SK-MEL-5 (cell line): Measurements from ENCODE around the gene UBAC2. TPM values are rescaled to one million over a fixed set of nuclear protein-coding genes. Genes with fewer than 3 reads are reported as not detected.

Experiments
- DNase-seq: peaks from one replicate; pipeline ENCODE4 v3.0.0-alpha.2; 2016; ENCODE audit warnings: low read depth, low spot score
- in situ Hi-C: cut with HindIII; loops from 2 replicates; pipeline ENCODE4 v1.10.0; 2016; ENCODE audit warnings: low sequenced_read_pairs, high pct_unique_total_duplicates, low pct_unique_long_range_greater_than_20kb
- total RNA-seq: library from RNA; depleted of rRNA; stranded (reverse); fragments of >200 nt; shearing (Covaris generic); gene quantifications from 2 replicates; pipeline ENCODE4 v1.2.3, GENCODE V29; 2014

UBAC2 gene
- total RNA-seq, 1 experiment from 2014 or later = 70.2 TPM

GRCh38 chr13:99327761-99328160, 127.1 kb downstream of the UBAC2 start:
- in situ Hi-C loops = no loop called here
- no peak for DNase-seq

- in situ Hi-C loops = no loop called here
- no peak for DNase-seq
Observed at GRCh38 chr13:99329477-99329876, 128.8 kb downstream of the UBAC2 start.

DNA sequence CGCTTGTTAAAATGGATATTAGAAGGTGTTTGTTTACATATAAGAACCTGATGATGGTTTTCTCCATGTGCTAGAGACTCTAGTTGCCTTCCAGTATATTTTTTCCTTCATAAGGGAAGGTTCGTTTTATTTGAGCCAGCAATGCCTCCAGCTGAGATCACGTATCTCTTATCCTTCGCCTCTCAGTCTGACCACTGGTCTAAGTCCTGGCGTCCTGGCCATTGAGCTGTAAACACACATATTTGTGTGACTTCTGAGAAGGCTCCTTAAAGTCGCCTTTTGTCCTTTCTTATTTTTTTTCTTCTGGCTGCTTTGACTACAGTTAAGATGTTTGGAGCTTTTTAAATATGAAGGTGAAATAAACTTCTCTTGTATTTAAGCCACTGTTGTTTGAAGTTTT, 130.3 kb downstream of the UBAC2 start:
- in situ Hi-C loops = no loop called here
- no peak for DNase-seq

GRCh38 chr13:99331881-99332293, 131.2 kb downstream of the UBAC2 start:
- in situ Hi-C loops = no loop called here
- DNase-seq = no peak

- DNase-seq = no peak
- in situ Hi-C loops = no loop called here
Observed at GRCh38 chr13:99332456-99332855, 131.8 kb downstream of the UBAC2 start.

- in situ Hi-C loops = no loop called here
- DNase-seq = no peak
Observed at GRCh38 chr13:99334221-99334620, 133.6 kb downstream of the UBAC2 start.

DNA sequence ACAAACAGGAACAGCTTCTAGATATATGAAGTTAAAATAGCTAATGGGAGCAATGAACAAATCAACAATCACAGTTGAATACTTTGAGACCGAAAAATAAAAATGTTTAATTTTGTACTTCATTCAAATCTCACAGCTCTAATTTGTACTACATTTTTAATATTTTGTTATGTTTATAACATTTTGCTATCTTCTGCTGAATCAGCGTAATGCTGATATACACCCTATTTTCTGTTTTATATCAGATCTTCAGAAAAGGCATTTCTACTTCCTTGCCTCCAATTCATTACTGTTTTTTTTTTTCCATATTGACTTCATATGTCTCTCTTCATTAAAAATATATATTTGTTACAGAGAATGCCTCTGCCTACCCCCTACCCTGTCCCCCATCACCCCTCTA, 134.4 kb downstream of the UBAC2 start:
- no peak for DNase-seq
- in situ Hi-C loops = no loop called here

GRCh38 chr13:99335603-99336002, 134.9 kb downstream of the UBAC2 start:
- in situ Hi-C loops = no loop called here
- DNase-seq = no peak

DNA sequence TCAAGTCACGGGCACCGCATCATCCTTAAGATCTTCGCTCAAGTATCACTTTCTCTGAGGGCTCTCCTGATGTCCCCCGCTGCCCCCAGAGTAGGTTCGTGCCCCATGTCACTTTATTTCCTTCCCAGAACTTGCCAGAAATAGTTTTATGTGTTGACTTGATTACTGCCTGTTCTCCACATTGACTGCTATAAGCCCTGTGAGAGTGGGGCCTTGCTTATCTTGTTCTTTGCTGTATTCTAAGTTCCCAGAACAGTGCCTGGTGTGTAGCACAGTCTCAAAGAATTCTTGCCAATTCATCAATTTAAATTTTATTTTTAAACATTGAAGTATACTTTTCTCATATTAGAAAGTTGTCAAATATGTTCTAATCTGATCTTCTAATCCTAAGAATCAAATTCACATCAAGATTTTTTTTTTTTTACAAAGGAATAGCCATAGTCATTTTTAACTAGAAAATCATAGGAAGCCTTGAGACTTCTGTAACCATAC, 138.6 kb downstream of the UBAC2 start:
- DNase-seq = no peak
- in situ Hi-C loops = no loop called here

DNA sequence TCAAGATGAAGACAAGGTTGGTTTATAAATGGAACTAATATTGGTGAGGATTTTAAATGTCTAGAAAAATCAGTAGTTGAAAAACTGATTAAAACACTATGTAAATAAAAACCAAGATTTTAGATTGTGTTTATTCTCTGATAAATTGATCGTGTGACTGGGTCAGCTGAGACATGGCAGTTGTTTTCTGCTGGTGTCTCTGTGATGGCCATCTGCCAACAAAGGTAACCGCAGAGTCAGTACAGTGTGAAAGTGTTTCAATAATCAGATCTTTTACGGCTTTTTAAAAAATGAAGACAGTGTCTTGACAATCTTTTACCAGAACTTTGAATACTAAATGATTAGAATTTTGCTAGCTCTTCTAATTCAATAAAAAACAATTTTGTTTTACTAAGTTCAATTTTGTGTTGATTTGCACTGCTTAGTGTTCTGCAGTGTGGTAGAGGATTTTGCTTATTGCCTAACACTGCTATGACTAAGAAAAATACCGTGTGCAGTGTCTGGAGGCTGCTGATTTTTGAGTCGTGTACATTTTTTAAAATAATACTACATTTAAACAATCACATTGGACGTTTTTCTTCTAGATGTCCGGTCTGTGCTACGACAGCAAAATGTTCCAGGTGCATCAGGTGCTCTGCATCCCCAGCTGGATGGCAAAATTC, 139.2 kb downstream of the UBAC2 start:
- DNase-seq = no peak
- in situ Hi-C loops = no loop called here

GRCh38 chr13:99340638-99341037, 140.0 kb downstream of the UBAC2 start:
- in situ Hi-C loops = no loop called here
- no peak for DNase-seq

- DNase-seq = no peak
- in situ Hi-C loops = no loop called here
Observed at GRCh38 chr13:99341969-99342722, 141.5 kb downstream of the UBAC2 start.

GRCh38 chr13:99342723-99343315, 142.2 kb downstream of the UBAC2 start:
- in situ Hi-C loops = no loop called here
- no peak for DNase-seq

DNA sequence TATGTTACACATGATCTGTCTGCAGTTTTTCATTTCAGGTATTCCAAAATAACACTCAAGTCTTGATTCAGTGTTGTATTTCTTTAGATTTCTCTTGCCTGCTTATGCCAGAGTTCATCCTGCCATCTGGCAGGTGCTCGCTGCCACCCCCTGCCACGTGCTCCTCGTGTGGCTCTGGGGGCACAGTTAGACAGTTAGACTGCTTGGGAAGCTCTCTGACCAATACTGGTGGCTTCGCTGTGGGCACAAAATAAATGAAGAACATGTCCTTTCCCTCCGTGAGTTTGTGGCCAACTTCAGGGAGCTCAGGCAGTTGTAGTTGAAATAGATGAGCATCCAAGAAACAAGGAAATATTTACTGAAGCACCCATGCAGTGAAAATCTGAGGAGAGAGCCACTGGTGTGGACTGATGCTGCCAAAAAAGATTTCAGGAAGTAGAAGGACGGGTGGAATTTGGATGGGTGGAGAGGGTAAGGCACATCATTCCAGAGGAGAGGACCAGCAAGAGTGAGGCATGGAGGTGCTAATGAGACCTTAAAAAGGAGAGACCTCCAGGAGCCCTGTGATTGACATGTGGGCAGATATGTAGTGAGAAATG, 144.1 kb downstream of the UBAC2 start:
- no peak for DNase-seq
- in situ Hi-C loops = no loop called here

- no peak for DNase-seq
- in situ Hi-C loops = no loop called here
Observed at GRCh38 chr13:99345345-99345744, 144.7 kb downstream of the UBAC2 start.

DNA sequence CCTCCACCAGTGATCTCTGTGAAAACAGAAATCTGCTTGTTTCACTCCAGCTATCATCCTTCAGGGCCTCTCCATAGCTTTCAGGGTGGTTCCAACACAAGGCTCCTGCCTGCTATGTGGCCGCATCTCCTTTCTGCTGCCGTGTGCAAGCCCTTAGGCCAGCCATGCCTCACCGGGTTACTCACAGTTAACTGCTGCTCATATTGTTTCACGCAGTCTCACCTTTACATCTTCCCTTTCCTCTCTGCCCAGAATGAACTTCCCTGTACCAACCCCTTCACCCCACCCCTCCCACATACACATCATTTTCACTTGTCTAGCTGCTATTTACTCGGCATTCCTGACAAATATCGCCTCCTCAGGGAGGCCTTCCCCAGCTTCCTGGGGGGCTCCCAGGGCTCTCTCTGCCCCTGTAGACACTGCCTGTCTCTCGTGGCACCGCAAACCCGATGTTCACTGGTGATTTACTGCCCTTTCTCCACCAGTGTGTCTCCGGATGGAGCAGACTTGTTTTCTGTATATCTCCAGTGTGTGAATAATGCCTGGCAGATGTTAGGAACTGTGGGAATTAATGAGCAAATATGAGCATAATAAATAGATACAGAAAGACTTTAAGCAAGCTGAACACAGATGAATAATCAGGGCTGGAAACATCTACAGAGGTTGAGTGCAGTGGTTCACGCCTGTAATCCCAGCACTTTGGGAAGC, 145.8 kb downstream of the UBAC2 start:
- DNase-seq = no peak
- in situ Hi-C loops = no loop called here

DNA sequence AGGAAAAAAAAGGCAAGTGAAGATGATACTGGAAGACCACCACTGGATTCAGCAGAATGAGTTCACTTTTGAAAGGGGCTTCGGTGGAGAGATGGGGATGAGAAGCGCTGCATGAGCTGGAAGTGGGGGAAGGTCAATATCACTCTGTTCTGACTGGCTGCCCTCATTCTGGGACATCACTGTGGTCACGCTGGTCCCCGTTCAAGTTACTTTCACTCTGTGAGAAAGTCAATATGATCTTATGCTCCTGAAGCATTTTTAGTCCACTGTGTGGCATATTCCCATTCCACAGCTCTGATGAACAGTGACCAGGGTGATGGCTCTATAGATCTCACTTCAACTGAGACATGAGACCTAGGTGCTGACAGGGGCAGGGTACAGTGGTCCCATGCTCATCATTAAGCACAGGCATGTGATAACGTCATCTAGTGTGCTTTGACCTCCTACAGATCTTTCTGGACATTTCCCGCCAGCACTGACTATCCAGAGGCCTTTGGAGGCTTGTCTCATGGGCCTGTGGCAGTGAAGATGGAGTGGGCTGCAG, 146.8 kb downstream of the UBAC2 start:
- no peak for DNase-seq
- in situ Hi-C loops = no loop called here
